GM18519 (cell line): ENCODE data around the gene DGKH.

Experiments
- ATAC-seq: cut with Tn5 transposase; IDR thresholded peaks from one replicate; pipeline ENCODE4 v1.9.1; 2021; ENCODE audit warnings: mild to moderate bottlenecking, moderate library complexity; ENCODE audit not compliant: unreplicated experiment, low FRiP score

DGKH gene

GRCh38 chr13:42271337-42272114 lies 223.1 kb downstream of the DGKH start:
- peak; percentile 65 for ATAC-seq

GRCh38 chr13:42272115-42272803 lies 223.8 kb downstream of the DGKH start, which contains the start of gene AKAP11:
Gene AKAP11 (plus strand): TSS chr13:42272152. CDS start chr13:42286349, 14,197 bp downstream.
- ATAC-seq: peak; percentile 13

GRCh38 chr13:42272804-42273175 lies 224.3 kb downstream of the DGKH start:
- ATAC-seq: no peak

GRCh38 chr13:42274386-42275097 lies 226.1 kb downstream of the DGKH start:
- ATAC-seq: no peak

- ATAC-seq: peak; percentile 31
Measured at GRCh38 chr13:42275098-42275471, 226.6 kb downstream of the DGKH start.

GRCh38 chr13:42275506-42275905 lies 227.1 kb downstream of the DGKH start:
- no peak for ATAC-seq

- no peak for ATAC-seq
Measured at GRCh38 chr13:42276683-42277082, 228.2 kb downstream of the DGKH start.

- ATAC-seq: no peak
Measured at GRCh38 chr13:42277618-42278276, 229.3 kb downstream of the DGKH start.

- ATAC-seq: no peak
Measured at GRCh38 chr13:42279080-42279479, 230.6 kb downstream of the DGKH start.

GRCh38 chr13:42279986-42280385 lies 231.5 kb downstream of the DGKH start:
- no peak for ATAC-seq

GRCh38 chr13:42280537-42280936 lies 232.1 kb downstream of the DGKH start:
- ATAC-seq: no peak

- no peak for ATAC-seq
Measured at GRCh38 chr13:42283574-42283973, 235.1 kb downstream of the DGKH start.

GRCh38 chr13:42284068-42284467 lies 235.6 kb downstream of the DGKH start:
- no peak for ATAC-seq
